ENCODE results near the gene CACNB1.
A peak's percentile ranks its signal among the peaks of the same experiment; 100 is the strongest.

The CACNB1 gene

GRCh38 chr17:39197380-39198185 is at the start of gene CACNB1:
CACNB1 (minus strand) TSS chr17:39197669; CDS start chr17:39197495, 174 bp downstream.
- peak; percentile 32 for DNase-seq (ENCODE audit: low read depth, low spot score)

GRCh38 chr17:39246274-39246673 is 48.8 kb upstream of the CACNB1 start:
- DNase-seq (ENCODE audit: low read depth, low spot score) = no peak

GRCh38 chr17:39244600-39245570 is 47.4 kb upstream of the CACNB1 start:
- peak; percentile 70 for DNase-seq (ENCODE audit: low read depth, low spot score)

- no peak for DNase-seq (ENCODE audit: low read depth, low spot score)
Measured at GRCh38 chr17:39244016-39244599, 46.6 kb upstream of the CACNB1 start.

- no peak for DNase-seq (ENCODE audit: low read depth, low spot score)
Measured at GRCh38 chr17:39243155-39243554, 45.7 kb upstream of the CACNB1 start.

GRCh38 chr17:39240631-39241030 is 43.2 kb upstream of the CACNB1 start:
- no peak for DNase-seq (ENCODE audit: low read depth, low spot score)

GRCh38 chr17:39239640-39240314 is 42.3 kb upstream of the CACNB1 start:
- peak; percentile 25 for DNase-seq (ENCODE audit: low read depth, low spot score)

GRCh38 chr17:39238311-39238972 is 41.0 kb upstream of the CACNB1 start:
- DNase-seq (ENCODE audit: low read depth, low spot score) = peak; percentile 38

GRCh38 chr17:39237586-39237985 is 40.1 kb upstream of the CACNB1 start:
- DNase-seq (ENCODE audit: low read depth, low spot score) = no peak

- DNase-seq (ENCODE audit: low read depth, low spot score) = no peak
Measured at GRCh38 chr17:39236981-39237441, 39.5 kb upstream of the CACNB1 start.

- DNase-seq (ENCODE audit: low read depth, low spot score) = no peak
Measured at GRCh38 chr17:39236450-39236927, 39.0 kb upstream of the CACNB1 start.

GRCh38 chr17:39235555-39236449 is 38.3 kb upstream of the CACNB1 start:
- DNase-seq (ENCODE audit: low read depth, low spot score) = no peak

- DNase-seq (ENCODE audit: low read depth, low spot score) = no peak
Measured at GRCh38 chr17:39231591-39232551, 34.4 kb upstream of the CACNB1 start.

GRCh38 chr17:39231091-39231561 is 33.7 kb upstream of the CACNB1 start:
- DNase-seq (ENCODE audit: low read depth, low spot score) = no peak

GRCh38 chr17:39230361-39230760 is 32.9 kb upstream of the CACNB1 start:
- DNase-seq (ENCODE audit: low read depth, low spot score) = no peak

- DNase-seq (ENCODE audit: low read depth, low spot score) = no peak
Measured at GRCh38 chr17:39229274-39229913, 31.9 kb upstream of the CACNB1 start.

GRCh38 chr17:39227364-39227919 is 30.0 kb upstream of the CACNB1 start:
- DNase-seq (ENCODE audit: low read depth, low spot score) = no peak

All from activated naive CD8-positive, alpha-beta T cell treated with anti-CD3 and anti-CD28 coated beads, Interleukin-2, amount 50 U/mL, for 16 hours (primary cell).